Measurements from ENCODE around the gene MACROD2. TPM values are rescaled to one million over a fixed set of nuclear protein-coding genes. Genes with fewer than 3 reads are reported as not detected.

MACROD2 gene
- total RNA-seq, 5 donors from 2014 or later (not counting 1 experiment from before 2014, with no cell fraction given), result 0.23 to 1.3 (median 0.51) TPM; not detected in 2

- DNase-seq (no peak), ATAC-seq (replicated peaks in 1 of 4) (no peak)
- Histone ChIP-seq H3K27ac (ENCODE audit: low read length) (no peak overlapping the region), H3K27me3 (replicated peaks in 1 of 2; ENCODE audit: control insufficient read depth in 2 of 2, extremely low read depth in 1 of 2, insufficient read depth in 2 of 2, low read length in 1 of 2) (no peaks in the 10 kb centered on the region), H3K9me3 (no peaks in the 10 kb centered on the region), H3K4me3 (ENCODE audit: control insufficient read depth in 1 of 2, extremely low read depth in 1 of 2, low read length in 1 of 2) (no peak overlapping the region), H3K36me3 (ENCODE audit: control insufficient read depth in 2 of 2, extremely low read depth in 1 of 2, insufficient read depth in 1 of 2, low read length in 1 of 2) (no peaks in the 10 kb centered on the region), H3K4me1 (ENCODE audit: control insufficient read depth in 1 of 2, extremely low read depth in 1 of 2, insufficient read depth in 2 of 2, low read length in 2 of 2) (no peaks in the 10 kb centered on the region)
- H3K27me3 Mint-ChIP-seq, result no peaks in the 10 kb centered on the region
- CTCF ChIA-PET, result no interaction called here
- peaks cover 0 to 7% (median 0%) of the 10 kb centered on the region in 3 donors for H3K9me3 Mint-ChIP-seq
- no peak overlapping the region for H3K27ac Mint-ChIP-seq
- POLR2A ChIA-PET, result no interaction called here
- no CpG with 5 or more reads among the region's 4 CpGs for WGBS (ENCODE audit: insufficient coverage)
- no peaks in the 10 kb centered on the region for H3K4me1 Mint-ChIP-seq
- no peaks in the 10 kb centered on the region for H3K36me3 Mint-ChIP-seq
- H3K4me3 Mint-ChIP-seq, result no peak overlapping the region
Measured at GRCh38 chr20:14701326-14701725, 706.0 kb downstream of the MACROD2 start.

- Histone ChIP-seq H3K4me1 (ENCODE audit: control insufficient read depth in 1 of 2, extremely low read depth in 1 of 2, insufficient read depth in 2 of 2, low read length in 2 of 2) (no peaks in the 10 kb centered on the region), H3K27me3 (replicated peaks in 1 of 2; ENCODE audit: control insufficient read depth in 2 of 2, extremely low read depth in 1 of 2, insufficient read depth in 2 of 2, low read length in 1 of 2) (no peaks in the 10 kb centered on the region), H3K36me3 (ENCODE audit: control insufficient read depth in 2 of 2, extremely low read depth in 1 of 2, insufficient read depth in 1 of 2, low read length in 1 of 2) (no peaks in the 10 kb centered on the region), H3K4me3 (ENCODE audit: control insufficient read depth in 1 of 2, extremely low read depth in 1 of 2, low read length in 1 of 2) (no peak overlapping the region), H3K27ac (ENCODE audit: low read length) (no peak overlapping the region), H3K9me3 (no peaks in the 10 kb centered on the region)
- Mint-ChIP-seq H3K9me3 (peaks cover 0 to 5% (median 2%) of the 10 kb centered on the region in 3 donors), H3K36me3 (no peaks in the 10 kb centered on the region), H3K4me3 (no peak overlapping the region), H3K4me1 (no peaks in the 10 kb centered on the region), H3K27me3 (no peaks in the 10 kb centered on the region), H3K27ac (no peak overlapping the region)
- ATAC-seq (replicated peaks in 1 of 4) (no peak), DNase-seq (no peak)
- 56% methylated on average over 2 of the region's 5 CpGs for WGBS (ENCODE audit: insufficient coverage)
- CTCF ChIA-PET, result no interaction called here
- POLR2A ChIA-PET, result no interaction called here
Measured at GRCh38 chr20:14706555-14706954, 711.2 kb downstream of the MACROD2 start.

DNA sequence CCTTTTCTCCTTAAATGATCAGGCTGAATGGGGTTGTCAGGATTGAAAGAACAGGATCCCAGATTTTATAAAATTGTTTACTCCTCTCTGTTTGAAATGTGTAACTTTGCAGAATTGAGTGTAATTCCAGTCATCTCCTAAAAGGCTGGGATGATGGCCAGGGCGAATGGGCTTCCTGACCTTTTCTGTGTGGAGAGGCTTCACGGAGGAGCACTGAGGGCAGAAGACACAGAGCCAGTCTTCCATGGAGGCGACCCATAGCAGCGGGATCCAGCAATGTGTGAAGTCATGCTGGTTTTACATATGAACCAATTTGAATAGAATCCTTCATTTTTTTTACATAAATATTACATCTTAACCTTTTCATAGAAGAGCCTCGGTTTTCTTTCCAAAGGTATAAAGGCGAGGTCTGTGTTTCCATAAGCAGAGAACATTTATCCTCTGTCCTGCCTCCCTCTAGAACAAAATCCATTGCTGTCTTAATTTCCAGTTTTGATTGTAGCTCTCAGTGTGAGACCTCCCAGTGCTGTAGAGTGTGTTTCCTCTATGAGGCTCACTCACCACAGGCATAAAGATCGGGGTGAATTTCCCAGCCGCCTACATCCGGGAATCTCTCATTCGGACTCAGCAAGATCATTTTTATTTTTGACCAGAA, 711.8 kb downstream of the MACROD2 start:
- H3K27ac Mint-ChIP-seq, result no peak overlapping the region
- POLR2A ChIA-PET, result no interaction called here
- Histone ChIP-seq H3K27ac (ENCODE audit: low read length) (no peak overlapping the region), H3K36me3 (ENCODE audit: control insufficient read depth in 2 of 2, extremely low read depth in 1 of 2, insufficient read depth in 1 of 2, low read length in 1 of 2) (no peaks in the 10 kb centered on the region), H3K4me1 (ENCODE audit: control insufficient read depth in 1 of 2, extremely low read depth in 1 of 2, insufficient read depth in 2 of 2, low read length in 2 of 2) (no peaks in the 10 kb centered on the region), H3K9me3 (no peaks in the 10 kb centered on the region), H3K27me3 (replicated peaks in 1 of 2; ENCODE audit: control insufficient read depth in 2 of 2, extremely low read depth in 1 of 2, insufficient read depth in 2 of 2, low read length in 1 of 2) (no peaks in the 10 kb centered on the region), H3K4me3 (ENCODE audit: control insufficient read depth in 1 of 2, extremely low read depth in 1 of 2, low read length in 1 of 2) (no peak overlapping the region)
- 69% methylated on average over 3 of the region's 10 CpGs for WGBS (ENCODE audit: insufficient coverage)
- H3K9me3 Mint-ChIP-seq, result peaks cover 0 to 5% (median 3%) of the 10 kb centered on the region in 3 donors
- no peaks in the 10 kb centered on the region for H3K27me3 Mint-ChIP-seq
- CTCF ChIA-PET, result no interaction called here
- no peak overlapping the region for H3K4me3 Mint-ChIP-seq
- H3K36me3 Mint-ChIP-seq, result no peaks in the 10 kb centered on the region
- ATAC-seq (replicated peaks in 1 of 4) (no peak), DNase-seq (no peak)
- no peaks in the 10 kb centered on the region for H3K4me1 Mint-ChIP-seq

- Mint-ChIP-seq H3K27me3 (no peaks in the 10 kb centered on the region), H3K9me3 (peaks cover 0 to 10% (median 3%) of the 10 kb centered on the region in 3 donors), H3K27ac (no peak overlapping the region), H3K4me3 (no peak overlapping the region), H3K4me1 (no peaks in the 10 kb centered on the region), H3K36me3 (no peaks in the 10 kb centered on the region)
- H3K9me3 ChIP-seq, result no peaks in the 10 kb centered on the region
- DNase-seq, result no peak
- no peaks in the 10 kb centered on the region for H3K4me1 ChIP-seq (ENCODE audit: control insufficient read depth in 1 of 2, extremely low read depth in 1 of 2, insufficient read depth in 2 of 2, low read length in 2 of 2)
- ChIA-PET POLR2A (interaction anchor here in 1 of 2 donors (0.6 kb wide), 1 partner anchor 164 kb away, joined by 4 read pairs; no protein-coding TSS in a partner anchor), CTCF (no interaction called here)
- no peak overlapping the region for H3K4me3 ChIP-seq (ENCODE audit: control insufficient read depth in 1 of 2, extremely low read depth in 1 of 2, low read length in 1 of 2)
- ATAC-seq (replicated peaks in 1 of 4), result no peak
- H3K27me3 ChIP-seq (replicated peaks in 1 of 2; ENCODE audit: control insufficient read depth in 2 of 2, extremely low read depth in 1 of 2, insufficient read depth in 2 of 2, low read length in 1 of 2), result no peaks in the 10 kb centered on the region
- no peak overlapping the region for H3K27ac ChIP-seq (ENCODE audit: low read length)
- H3K36me3 ChIP-seq (ENCODE audit: control insufficient read depth in 2 of 2, extremely low read depth in 1 of 2, insufficient read depth in 1 of 2, low read length in 1 of 2), result no peaks in the 10 kb centered on the region
- no CpG with 5 or more reads among the region's 2 CpGs for WGBS (ENCODE audit: insufficient coverage)
Measured at GRCh38 chr20:14707865-14708596, 712.7 kb downstream of the MACROD2 start.

DNA sequence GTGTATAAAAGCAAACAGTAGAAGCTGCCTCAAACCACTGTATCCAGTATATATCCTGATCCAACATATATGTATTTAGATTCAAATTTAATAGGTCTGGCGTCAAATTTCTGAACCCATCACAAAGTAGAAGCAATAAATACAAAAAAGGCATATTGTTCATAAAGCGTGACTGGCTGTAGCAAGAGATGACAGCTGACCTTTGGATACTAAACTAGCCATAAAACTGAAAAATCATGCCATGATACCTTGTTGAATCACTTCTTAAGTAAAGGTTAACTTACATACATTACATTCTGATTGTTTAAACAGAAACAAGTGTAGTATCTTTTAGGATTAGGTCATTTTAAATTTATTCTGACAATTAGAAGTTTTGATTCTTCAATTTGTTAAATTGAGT, 714.1 kb downstream of the MACROD2 start:
- no peak overlapping the region for H3K27ac Mint-ChIP-seq
- no peaks in the 10 kb centered on the region for H3K36me3 ChIP-seq (ENCODE audit: control insufficient read depth in 2 of 2, extremely low read depth in 1 of 2, insufficient read depth in 1 of 2, low read length in 1 of 2)
- no peaks in the 10 kb centered on the region for H3K4me1 ChIP-seq (ENCODE audit: control insufficient read depth in 1 of 2, extremely low read depth in 1 of 2, insufficient read depth in 2 of 2, low read length in 2 of 2)
- ChIA-PET POLR2A (no interaction called here), CTCF (no interaction called here)
- DNase-seq (no peak), ATAC-seq (replicated peaks in 1 of 4) (no peak)
- peaks cover 1 to 12% (median 3%) of the 10 kb centered on the region in 3 donors for H3K9me3 Mint-ChIP-seq
- H3K27me3 ChIP-seq (replicated peaks in 1 of 2; ENCODE audit: control insufficient read depth in 2 of 2, extremely low read depth in 1 of 2, insufficient read depth in 2 of 2, low read length in 1 of 2), result no peaks in the 10 kb centered on the region
- no peaks in the 10 kb centered on the region for H3K9me3 ChIP-seq
- no peaks in the 10 kb centered on the region for H3K4me1 Mint-ChIP-seq
- H3K27ac ChIP-seq (ENCODE audit: low read length), result no peak overlapping the region
- no peaks in the 10 kb centered on the region for H3K36me3 Mint-ChIP-seq
- H3K4me3 Mint-ChIP-seq, result no peak overlapping the region
- no peaks in the 10 kb centered on the region for H3K27me3 Mint-ChIP-seq
- no CpG with 5 or more reads among the region's 2 CpGs for WGBS (ENCODE audit: insufficient coverage)
- no peak overlapping the region for H3K4me3 ChIP-seq (ENCODE audit: control insufficient read depth in 1 of 2, extremely low read depth in 1 of 2, low read length in 1 of 2)

GRCh38 chr20:14710951-14711350, 715.6 kb downstream of the MACROD2 start:
- POLR2A ChIA-PET, result no interaction called here
- Mint-ChIP-seq H3K36me3 (no peaks in the 10 kb centered on the region), H3K4me3 (no peak overlapping the region), H3K4me1 (no peaks in the 10 kb centered on the region), H3K27ac (no peak overlapping the region), H3K9me3 (peaks cover 3 to 15% (median 6%) of the 10 kb centered on the region in 3 donors), H3K27me3 (no peaks in the 10 kb centered on the region)
- CTCF ChIA-PET, result no interaction called here
- H3K9me3 ChIP-seq, result no peaks in the 10 kb centered on the region
- DNase-seq, result no peak
- H3K36me3 ChIP-seq (ENCODE audit: control insufficient read depth in 2 of 2, extremely low read depth in 1 of 2, insufficient read depth in 1 of 2, low read length in 1 of 2), result no peaks in the 10 kb centered on the region
- WGBS (ENCODE audit: insufficient coverage), result no CpG with 5 or more reads among the region's 2 CpGs
- H3K27me3 ChIP-seq (replicated peaks in 1 of 2; ENCODE audit: control insufficient read depth in 2 of 2, extremely low read depth in 1 of 2, insufficient read depth in 2 of 2, low read length in 1 of 2), result no peaks in the 10 kb centered on the region
- no peak for ATAC-seq (replicated peaks in 1 of 4)
- no peak overlapping the region for H3K27ac ChIP-seq (ENCODE audit: low read length)
- no peaks in the 10 kb centered on the region for H3K4me1 ChIP-seq (ENCODE audit: control insufficient read depth in 1 of 2, extremely low read depth in 1 of 2, insufficient read depth in 2 of 2, low read length in 2 of 2)
- H3K4me3 ChIP-seq (ENCODE audit: control insufficient read depth in 1 of 2, extremely low read depth in 1 of 2, low read length in 1 of 2), result no peak overlapping the region

All from T-cell (primary cell).